Breast epithelium (tissue), 4 donors: ENCODE measurements around the gene GPR139. TPM values are rescaled to one million over a fixed set of nuclear protein-coding genes. Genes with fewer than 3 reads are reported as not detected.

Experiments used
- DNase-seq, 2 donors: peaks; one replicate each; pipeline ENCODE4 v3.0.0-alpha.2; 2019; ENCODE audit warnings: low spot score in 2 of 2
- H3K27ac ChIP-seq, 2 donors: fragments of 200-600 bp; sonication (generic) in 1 of 2; one replicate each; pipeline ENCODE4 v1.5.1; 2016 to 2019; ENCODE audit warnings: mild to moderate bottlenecking in 1 of 2
- H3K27me3 ChIP-seq, 2 donors: fragments of 200-600 bp; sonication (generic) in 1 of 2; one replicate each; pipeline versions ENCODE4 v1.5.1 to v1.6.0; 2017 to 2019; ENCODE audit warnings: control low read depth in 1 of 2, mild to moderate bottlenecking in 1 of 2
- H3K36me3 ChIP-seq: fragments of 200-600 bp; one replicate; pipeline ENCODE4 v1.5.1; 2019
- H3K4me1 ChIP-seq, 2 donors: fragments of 200-600 bp; sonication (generic); one replicate each; pipeline ENCODE4 v1.5.1; 2016 to 2019; ENCODE audit warnings: control low read depth in 1 of 2
- H3K4me3 ChIP-seq, 3 donors: fragments of 200-600 bp; sonication (generic); 1 replicate in 2 of 3; 2 replicates in 1 of 3; pipeline ENCODE4 v1.5.1; 2016 to 2019; ENCODE audit warnings: mild to moderate bottlenecking in 3 of 3, moderate library complexity in 2 of 3
- H3K9me3 ChIP-seq, 2 donors: fragments of 200-600 bp; sonication (generic) in 1 of 2; one replicate each; pipeline ENCODE4 v1.5.1; 2016 to 2019; ENCODE audit warnings: control low read depth in 1 of 2
- CTCF ChIP-seq, 3 donors: fragments of 450-650 bp; IDR thresholded peaks; one replicate each; pipeline ENCODE4 v1.5.1; 2016 to 2017; ENCODE audit warnings: antibody characterized with exemption in 3 of 3, mild to moderate bottlenecking in 3 of 3, moderate library complexity in 3 of 3
- POLR2A ChIP-seq: fragments of 450-650 bp; IDR thresholded peaks from one replicate; pipeline ENCODE4 v1.6.1; 2016; ENCODE audit warnings: antibody characterized with exemption, mild to moderate bottlenecking, moderate library complexity
- POLR2AphosphoS5 ChIP-seq, 3 donors: sonication (generic); formaldehyde crosslinking; IDR thresholded peaks; one replicate each; pipeline ENCODE4 v1.6.1; 2017; ENCODE audit warnings: antibody characterized with exemption in 3 of 3
- intact Hi-C: fragments of 100-400 bp; cut with DNase I; formaldehyde crosslinking; loops from one replicate; pipeline ENCODE4 v1.15.1; 2023; ENCODE audit warnings: low total_unique reads
- total RNA-seq, 3 donors: library from RNA; depleted of rRNA; stranded (reverse); fragments of >200 nt; gene quantifications; one replicate each; pipeline ENCODE4 v1.1.0, GENCODE V29; 2016

Gene GPR139
- total RNA-seq, 3 donors from 2014 or later, result not detected

DNA sequence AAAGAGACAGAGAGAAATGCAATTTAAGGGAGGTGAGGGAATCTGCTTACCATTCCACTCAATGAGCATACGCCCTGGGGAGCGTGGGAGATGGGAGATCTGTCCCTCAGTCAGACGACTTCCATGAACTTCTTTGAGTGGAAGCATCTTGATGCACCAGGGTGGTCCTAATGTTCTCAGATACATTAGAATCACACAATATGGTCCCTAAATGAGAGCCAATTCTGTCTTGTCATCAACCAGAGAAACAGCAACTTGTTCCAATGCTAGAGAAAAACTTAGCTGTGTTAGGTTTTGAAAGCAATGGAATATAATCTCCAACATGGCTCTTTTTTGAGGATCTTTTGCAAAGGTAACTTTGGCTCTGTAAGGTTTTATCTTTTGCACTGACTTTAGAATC, 44.1 kb downstream of the GPR139 start:
- Histone ChIP-seq H3K4me3 (no peak overlapping the region), H3K36me3 (no peaks in the 10 kb centered on the region), H3K27me3 (no peaks in the 10 kb centered on the region), H3K4me1 (no peaks in the 10 kb centered on the region), H3K27ac (no peak overlapping the region), H3K9me3 (no peaks in the 10 kb centered on the region)
- DNase-seq, result no peak
- TF ChIP-seq POLR2A, result no peak
- TF ChIP-seq CTCF (IDR thresholded peaks at IDR 0.05), result no peak
- no peak for TF ChIP-seq POLR2AphosphoS5 (IDR thresholded peaks at IDR 0.05)
- intact Hi-C loops, result no loop called here

DNA sequence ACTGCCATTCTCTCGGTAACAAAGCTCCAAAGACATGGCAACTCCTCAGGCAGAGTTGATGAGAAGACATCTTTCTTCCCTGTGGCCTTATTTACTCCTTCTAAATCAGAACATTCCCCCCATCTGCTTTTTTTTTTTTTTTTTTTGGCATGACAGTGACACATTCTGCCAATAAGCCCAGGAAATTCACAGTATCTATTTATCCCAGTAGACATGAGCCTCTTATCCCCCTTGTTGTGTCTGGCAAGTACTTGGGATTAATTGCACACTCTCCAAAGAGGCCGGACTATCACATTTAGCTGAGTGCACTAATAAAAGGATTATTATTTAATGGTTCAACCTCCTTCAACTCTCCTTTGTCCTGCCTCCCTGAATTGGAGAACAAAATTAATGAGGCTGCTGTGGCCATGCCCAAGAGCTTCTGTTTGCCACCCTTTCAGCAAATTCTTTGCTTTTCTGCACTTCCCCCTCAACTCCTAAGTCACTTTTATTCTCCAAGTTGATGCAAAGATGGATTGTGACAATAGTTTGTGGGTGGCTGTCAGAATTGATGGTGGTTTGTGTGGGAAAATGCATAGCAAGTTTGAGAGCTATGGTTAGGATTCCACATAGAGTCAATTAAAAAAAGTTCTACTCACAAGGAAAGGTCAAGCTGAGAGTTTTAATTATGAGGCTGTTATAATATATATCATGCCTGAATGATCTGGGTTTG, 47.2 kb downstream of the GPR139 start:
- no peak for TF ChIP-seq POLR2AphosphoS5 (IDR thresholded peaks at IDR 0.05)
- no peak for TF ChIP-seq POLR2A
- no peak for TF ChIP-seq CTCF (IDR thresholded peaks at IDR 0.05)
- Histone ChIP-seq H3K27ac (no peak overlapping the region), H3K36me3 (no peaks in the 10 kb centered on the region), H3K4me3 (no peak overlapping the region), H3K9me3 (no peaks in the 10 kb centered on the region), H3K27me3 (no peaks in the 10 kb centered on the region), H3K4me1 (no peaks in the 10 kb centered on the region)
- no peak for DNase-seq
- intact Hi-C loops, result no loop called here

GRCh38 chr16:20023190-20023589, 50.5 kb downstream of the GPR139 start:
- DNase-seq, result no peak
- TF ChIP-seq POLR2AphosphoS5 (IDR thresholded peaks at IDR 0.05), result no peak
- no peak for TF ChIP-seq CTCF (IDR thresholded peaks at IDR 0.05)
- intact Hi-C loops, result no loop called here

DNA sequence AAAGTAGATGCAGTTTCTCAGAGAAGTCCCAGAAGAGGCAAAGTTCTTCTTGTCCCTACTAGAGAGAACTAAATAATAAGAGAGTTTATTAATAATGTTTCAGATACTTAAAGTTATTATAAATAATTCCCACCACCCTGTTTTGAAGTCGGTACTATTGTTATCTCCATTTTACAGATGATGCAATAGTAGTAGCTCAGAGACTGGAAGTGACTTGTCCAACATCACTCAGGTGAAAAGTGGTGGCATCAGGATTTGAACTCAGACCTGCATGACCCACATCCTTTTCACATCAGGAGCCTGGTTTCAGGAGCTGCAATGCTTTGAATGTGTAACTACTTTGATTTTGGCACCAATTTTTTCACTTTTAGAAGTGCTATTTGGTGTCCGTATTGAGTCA, 52.7 kb downstream of the GPR139 start:
- H3K4me3 ChIP-seq, result no peak overlapping the region
- DNase-seq, result no peak
- no peaks in the 10 kb centered on the region for H3K27me3 ChIP-seq
- H3K36me3 ChIP-seq, result no peaks in the 10 kb centered on the region
- H3K27ac ChIP-seq, result no peak overlapping the region
- H3K9me3 ChIP-seq, result peaks cover 0 to 5% of the 10 kb centered on the region in 2 donors
- no peaks in the 10 kb centered on the region for H3K4me1 ChIP-seq
- TF ChIP-seq CTCF (IDR thresholded peaks at IDR 0.05) (no peak), POLR2A (no peak), POLR2AphosphoS5 (IDR thresholded peaks at IDR 0.05) (no peak)
- intact Hi-C loops, result no loop called here

More at GRCh38 chr16:20023190-20023589, 50.5 kb downstream of the GPR139 start:
- no peaks in the 10 kb centered on the region for H3K4me1 ChIP-seq
- H3K27me3 ChIP-seq, result no peaks in the 10 kb centered on the region
- no peaks in the 10 kb centered on the region for H3K36me3 ChIP-seq
- no peak overlapping the region for H3K27ac ChIP-seq
- H3K9me3 ChIP-seq, result peaks cover 0 to 4% of the 10 kb centered on the region in 2 donors
- no peak overlapping the region for H3K4me3 ChIP-seq

- TF ChIP-seq POLR2A (no peak), POLR2AphosphoS5 (IDR thresholded peaks at IDR 0.05) (no peak), CTCF (IDR thresholded peaks at IDR 0.05) (no peak)
- H3K27ac ChIP-seq, result no peak overlapping the region
Measured at GRCh38 chr16:20020083-20020482, 53.6 kb downstream of the GPR139 start.

More at GRCh38 chr16:20020083-20020482, 53.6 kb downstream of the GPR139 start:
- Histone ChIP-seq H3K9me3 (peaks cover 0 to 5% of the 10 kb centered on the region in 2 donors), H3K4me3 (no peak overlapping the region), H3K27me3 (no peaks in the 10 kb centered on the region), H3K36me3 (no peaks in the 10 kb centered on the region), H3K4me1 (no peaks in the 10 kb centered on the region)
- intact Hi-C loops, result no loop called here
- DNase-seq, result no peak
